SK-N-MC (cell line): Measurements from ENCODE around the gene CFAP70.

Experiments used
- EZH2 ChIP-seq: fragments of 200-600 bp; sonication (generic); IDR thresholded peaks from one replicate; pipeline ENCODE4 v1.6.1; 2017; ENCODE audit warnings: antibody characterized with exemption
- FOXP2 ChIP-seq: optimal IDR thresholded peaks from 2 replicates; pipeline ENCODE3; 2011; ENCODE audit warnings: mild to moderate bottlenecking, moderate library complexity; ENCODE audit not compliant: insufficient read depth; ENCODE audit errors: extremely low read length, control extremely low read depth
- POLR2AphosphoS5 ChIP-seq: IDR thresholded peaks from 2 replicates; pipeline ENCODE4 v1.6.1; 2012; ENCODE audit warnings: mild to moderate bottlenecking, low read depth, low read length, borderline replicate concordance

- no peak for TF ChIP-seq POLR2AphosphoS5
- TF ChIP-seq EZH2, result no peak
- TF ChIP-seq FOXP2, result no peak
Measured at GRCh38 chr10:73340121-73340520, 18.5 kb downstream of the CFAP70 start.
